Vagina (tissue), 2 donors: ENCODE results near the gene NUDT8.
"Not testable (repeated sequence)": the region's sequence is repeated elsewhere in the genome, so short reads cannot be mapped to it uniquely, and the experiment has no call there.

Experiments used
- POLR2A ChIP-seq, 2 donors: fragments of 450-650 bp; IDR thresholded peaks; one replicate each; pipeline ENCODE4 v1.6.1; 2017; ENCODE audit warnings: antibody characterized with exemption in 2 of 2, mild to moderate bottlenecking in 2 of 2, moderate library complexity in 2 of 2
- POLR2AphosphoS5 ChIP-seq, 2 donors: sonication (generic); formaldehyde crosslinking; IDR thresholded peaks; one replicate each; pipeline ENCODE4 v1.9.0; 2017; ENCODE audit warnings: antibody characterized with exemption in 2 of 2, mild to moderate bottlenecking in 2 of 2, low read depth in 1 of 2; ENCODE audit not compliant: insufficient read depth in 1 of 2
- TF ChIP-seq, protein P1 (sequence below), 3 experiments: fragments of 450-650 bp in 2 of 3; fragments of 200-600 bp in 1 of 3; sonication (generic) in 1 of 3; IDR thresholded peaks; one replicate each; pipeline ENCODE4 v1.5.1; 2017 to 2019; ENCODE audit warnings: antibody characterized with exemption in 3 of 3, mild to moderate bottlenecking in 2 of 3, moderate library complexity in 2 of 3

DNA sequence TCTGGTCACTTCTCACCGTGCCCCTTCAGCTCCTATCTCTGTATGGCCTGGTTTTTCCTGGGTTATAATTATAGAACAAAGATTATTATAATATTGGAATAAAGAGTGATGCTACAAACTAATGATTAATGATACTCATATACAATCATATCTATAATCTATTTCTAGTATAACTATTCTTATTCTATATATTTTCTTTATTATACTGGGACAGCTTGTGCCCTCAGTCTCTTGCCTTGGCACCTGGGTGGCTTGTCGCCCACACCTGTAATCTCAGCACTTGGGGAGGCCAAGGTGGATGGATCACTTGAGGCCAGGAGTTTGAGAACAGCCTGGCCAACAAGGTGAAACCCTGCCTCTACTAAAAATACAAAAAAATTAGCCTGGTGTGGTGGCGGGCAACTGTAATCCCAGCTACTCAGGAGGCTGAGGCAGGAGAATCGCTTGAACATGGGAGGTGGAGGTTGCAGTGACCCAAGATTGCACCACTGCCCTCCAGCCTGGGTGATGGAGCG is 30.0 kb upstream of the NUDT8 start:
- TF ChIP-seq, protein P1, sequence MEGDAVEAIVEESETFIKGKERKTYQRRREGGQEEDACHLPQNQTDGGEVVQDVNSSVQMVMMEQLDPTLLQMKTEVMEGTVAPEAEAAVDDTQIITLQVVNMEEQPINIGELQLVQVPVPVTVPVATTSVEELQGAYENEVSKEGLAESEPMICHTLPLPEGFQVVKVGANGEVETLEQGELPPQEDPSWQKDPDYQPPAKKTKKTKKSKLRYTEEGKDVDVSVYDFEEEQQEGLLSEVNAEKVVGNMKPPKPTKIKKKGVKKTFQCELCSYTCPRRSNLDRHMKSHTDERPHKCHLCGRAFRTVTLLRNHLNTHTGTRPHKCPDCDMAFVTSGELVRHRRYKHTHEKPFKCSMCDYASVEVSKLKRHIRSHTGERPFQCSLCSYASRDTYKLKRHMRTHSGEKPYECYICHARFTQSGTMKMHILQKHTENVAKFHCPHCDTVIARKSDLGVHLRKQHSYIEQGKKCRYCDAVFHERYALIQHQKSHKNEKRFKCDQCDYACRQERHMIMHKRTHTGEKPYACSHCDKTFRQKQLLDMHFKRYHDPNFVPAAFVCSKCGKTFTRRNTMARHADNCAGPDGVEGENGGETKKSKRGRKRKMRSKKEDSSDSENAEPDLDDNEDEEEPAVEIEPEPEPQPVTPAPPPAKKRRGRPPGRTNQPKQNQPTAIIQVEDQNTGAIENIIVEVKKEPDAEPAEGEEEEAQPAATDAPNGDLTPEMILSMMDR (IDR thresholded peaks at IDR 0.05) = not testable (repeated sequence)
- TF ChIP-seq POLR2A (IDR thresholded peaks at IDR 0.05); POLR2AphosphoS5 (IDR thresholded peaks at IDR 0.05; ENCODE audit: insufficient read depth in 1 of 2, low read depth in 1 of 2): not testable (repeated sequence)
